Keratinocyte (primary cell): ENCODE data around the gene SLC25A47. TPM values are rescaled to one million over a fixed set of nuclear protein-coding genes. Genes with fewer than 3 reads are reported as not detected.

Experiments used
- DNase-seq: peaks from one replicate; pipeline ENCODE4 v3.0.0-alpha.2; 2011; ENCODE audit warnings: low read depth, missing footprints, low spot score
- FAIRE-seq: peaks from 2 replicates; lab custom pipeline; 2011; peaks lifted over from hg19 to GRCh38; lab: Jason Lieb, UNC
- H2AFZ ChIP-seq: 2 replicates; pipeline ENCODE4 v1.6.0; 2012; ENCODE audit warnings: low read length, control low read depth, inconsistent platforms; ENCODE audit not compliant: control insufficient read depth
- H3K27ac ChIP-seq: 2 replicates; pipeline ENCODE4 v1.5.1; 2011; ENCODE audit warnings: low read length; ENCODE audit not compliant: control insufficient read depth, insufficient read depth
- H3K27me3 ChIP-seq: 3 replicates; pipeline ENCODE4 v1.6.0; 2011; ENCODE audit warnings: low read length; ENCODE audit not compliant: control insufficient read depth, insufficient read depth; ENCODE audit errors: extremely low read depth
- H3K36me3 ChIP-seq, 2 experiments: 2 replicates in 1 of 2; 3 replicates in 1 of 2; pipeline ENCODE4 v1.5.1; 2011; ENCODE audit warnings: low read length in 2 of 2, mild to moderate bottlenecking in 1 of 2; ENCODE audit not compliant: control insufficient read depth in 2 of 2, insufficient read depth in 2 of 2; ENCODE audit errors: extremely low read depth in 1 of 2
- H3K4me1 ChIP-seq: 3 replicates; pipeline ENCODE4 v1.5.1; 2011; ENCODE audit warnings: low read length; ENCODE audit not compliant: control insufficient read depth, insufficient read depth; ENCODE audit errors: extremely low read depth
- H3K4me2 ChIP-seq: 3 replicates; pipeline ENCODE4 v1.6.0; 2011; ENCODE audit warnings: low read depth, low read length; ENCODE audit not compliant: control insufficient read depth, insufficient read depth; ENCODE audit errors: extremely low read depth
- H3K4me3 ChIP-seq, 3 experiments: fragments of 200-600 bp in 1 of 3; sonication (generic) in 1 of 3; 2 replicates in 2 of 3; 3 replicates in 1 of 3; pipeline ENCODE4 v1.5.1; 2011 to 2016; ENCODE audit warnings: low read length in 3 of 3, mild to moderate bottlenecking in 3 of 3, control low read depth in 2 of 3, inconsistent platforms in 1 of 3, low read depth in 1 of 3, mixed read lengths in 1 of 3, mixed run types in 1 of 3, moderate library complexity in 1 of 3; ENCODE audit not compliant: control insufficient read depth in 2 of 3, insufficient read depth in 2 of 3; ENCODE audit errors: extremely low read depth in 1 of 3
- H3K79me2 ChIP-seq: 2 replicates; pipeline ENCODE4 v1.6.0; 2012; ENCODE audit warnings: low read length; ENCODE audit not compliant: control insufficient read depth, insufficient read depth
- H3K9ac ChIP-seq: 3 replicates; pipeline ENCODE4 v1.6.0; 2011; ENCODE audit warnings: low read length; ENCODE audit not compliant: control insufficient read depth, insufficient read depth; ENCODE audit errors: extremely low read depth
- H3K9me1 ChIP-seq: 3 replicates; pipeline ENCODE4 v1.6.0; 2011; ENCODE audit warnings: low read length; ENCODE audit not compliant: control insufficient read depth, insufficient read depth; ENCODE audit errors: extremely low read depth
- H3K9me3 ChIP-seq: 2 replicates; pipeline ENCODE4 v1.5.1; 2012; ENCODE audit warnings: low read depth, low read length; ENCODE audit not compliant: control insufficient read depth
- H4K20me1 ChIP-seq: 3 replicates; pipeline ENCODE4 v1.6.0; 2011; ENCODE audit warnings: low read length; ENCODE audit not compliant: control insufficient read depth, insufficient read depth; ENCODE audit errors: extremely low read depth
- CTCF ChIP-seq, 3 experiments: IDR thresholded peaks in 1 of 3; conservative IDR thresholded peaks in 1 of 3; optimal IDR thresholded peaks in 1 of 3; 2 replicates in 2 of 3; 3 replicates in 1 of 3; pipeline versions ENCODE3 to v1.5.1; 2011; ENCODE audit warnings: low read length in 3 of 3, mild to moderate bottlenecking in 3 of 3, moderate library complexity in 2 of 3, control low read depth in 1 of 3, inconsistent platforms in 1 of 3; ENCODE audit not compliant: insufficient read depth in 2 of 3; ENCODE audit errors: extremely low read depth in 1 of 3
- EZH2 ChIP-seq: IDR thresholded peaks from one replicate; pipeline ENCODE4 v1.6.1; 2012; ENCODE audit warnings: inconsistent platforms, mild to moderate bottlenecking, low read length, moderate library complexity
- dilution Hi-C: fragments of 300-500 bp; cut with MboI; formaldehyde crosslinking; loops from one replicate; pipeline ENCODE4 v1.7.0; 2020; ENCODE audit warnings: low sequenced_read_pairs; ENCODE audit not compliant: extremely low pct_ligation_motif_present
- polyA plus RNA-seq, 5 experiments: library from polyadenylated mRNA; depleted of rRNA in 3 of 5; stranded (reverse) in 3 of 5; stranded (forward) in 1 of 5; unstranded in 1 of 5; fragments of >200 nt; gene quantifications; 1 replicate in 1 of 5; 2 replicates in 3 of 5; 3 replicates in 1 of 5; pipeline versions ENCODE4 v1.2.1 to v1.2.3, GENCODE V29; 2011 to 2012; ENCODE audit warnings: missing spikeins in 2 of 5, low read depth in 1 of 5, low replicate concordance in 1 of 5

SLC25A47 gene
- polyA plus RNA-seq, 1 donor (not counting 4 experiments of a cell fraction or from before 2014, with no cell fraction given) = not detected

- DNase-seq (no peak), FAIRE-seq (no peak)
- no peak for TF ChIP-seq CTCF (optimal IDR thresholded peaks at IDR 0.05 in 1 of 3, IDR thresholded peaks at IDR 0.05 in 1 of 3, conservative IDR thresholded peaks at IDR 0.05 in 1 of 3; ENCODE audit: extremely low read depth in 1 of 3, insufficient read depth in 2 of 3, low read length in 3 of 3)
- TF ChIP-seq EZH2 = no peak
- dilution Hi-C loops = no loop called here
- Histone ChIP-seq H3K79me2 (no peaks in the 10 kb centered on the region), H3K27me3 (no peaks in the 10 kb centered on the region), H3K9me3 (no peaks in the 10 kb centered on the region), H3K9ac (no peak overlapping the region), H2AFZ (no peak overlapping the region), H3K9me1 (no peaks in the 10 kb centered on the region), H3K4me2 (no peak overlapping the region), H4K20me1 (no peaks in the 10 kb centered on the region), H3K4me3 (no peak overlapping the region), H3K4me1 (no peaks in the 10 kb centered on the region), H3K27ac (no peak overlapping the region), H3K36me3 (peaks cover 11 to 21% of the 10 kb centered on the region in 2 experiments)
Measured at GRCh38 chr14:100332071-100332639, 9.0 kb downstream of the SLC25A47 start.

DNA sequence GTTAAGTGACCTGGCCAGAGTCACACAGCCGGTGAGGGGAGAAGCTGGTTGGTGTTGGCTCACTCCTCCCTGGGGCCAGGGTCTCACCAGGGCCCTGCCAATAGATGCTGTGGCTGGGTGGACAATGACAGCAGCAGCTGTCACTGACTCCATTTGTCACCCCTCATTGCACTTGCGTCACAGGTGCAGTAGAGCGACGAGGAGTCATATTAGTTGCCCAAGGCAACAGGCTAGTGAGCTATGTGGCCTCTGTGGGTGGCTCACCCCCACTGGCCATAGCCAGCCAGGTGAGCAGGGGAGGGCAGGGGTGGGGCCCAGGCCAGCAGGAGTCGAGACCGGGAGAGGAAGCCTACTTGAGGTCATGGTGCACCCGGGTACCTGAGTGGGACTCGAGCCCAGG, 9.7 kb downstream of the SLC25A47 start:
- Histone ChIP-seq H3K27ac (no peak overlapping the region), H3K36me3 (peaks cover 15 to 26% of the 10 kb centered on the region in 2 experiments), H3K27me3 (no peaks in the 10 kb centered on the region), H3K4me3 (no peak overlapping the region), H3K9me3 (no peaks in the 10 kb centered on the region), H3K9ac (no peak overlapping the region), H3K4me2 (no peak overlapping the region), H4K20me1 (no peaks in the 10 kb centered on the region), H3K9me1 (no peaks in the 10 kb centered on the region), H2AFZ (no peak overlapping the region), H3K4me1 (no peaks in the 10 kb centered on the region), H3K79me2 (no peaks in the 10 kb centered on the region)
- FAIRE-seq (no peak), DNase-seq (no peak)
- TF ChIP-seq CTCF (optimal IDR thresholded peaks at IDR 0.05 in 1 of 3, IDR thresholded peaks at IDR 0.05 in 1 of 3, conservative IDR thresholded peaks at IDR 0.05 in 1 of 3; ENCODE audit: extremely low read depth in 1 of 3, insufficient read depth in 2 of 3, low read length in 3 of 3) (no peak), EZH2 (no peak)
- dilution Hi-C loops = no loop called here
